ENCODE results near the gene AKAP13. TPM values are rescaled to one million over a fixed set of nuclear protein-coding genes. Genes with fewer than 3 reads are reported as not detected.

AKAP13 gene
- total and polyA plus RNA-seq, 2 of the 8 experiments (the other 6 are each of a cell fraction or from before 2014, with no cell fraction given), result 14.0 to 46.2 TPM

DNA sequence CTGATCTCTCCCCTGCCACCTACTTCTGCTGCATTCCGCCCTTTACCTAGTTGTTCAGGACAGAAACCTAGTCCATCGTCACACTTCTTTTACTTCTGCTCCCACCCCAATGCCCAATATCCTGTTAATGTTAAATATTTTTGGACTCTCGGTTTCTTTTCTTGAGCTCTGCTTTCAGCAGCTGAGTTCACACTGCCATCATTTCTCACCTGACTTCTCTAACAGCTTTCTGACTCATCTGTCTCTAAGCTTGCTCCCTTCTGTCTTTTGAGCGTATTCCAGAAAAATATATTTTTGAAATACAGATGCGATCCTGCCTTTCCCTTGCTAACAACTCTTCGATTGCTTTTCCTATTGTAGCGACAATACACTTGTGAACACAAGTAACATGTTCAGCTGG, 231.0 kb downstream of the AKAP13 start:
- no peak overlapping the region for H3K4ac ChIP-seq (replicated peaks; ENCODE audit: insufficient read length, low read depth, low read length)
- H3K4me3 ChIP-seq (ENCODE audit: extremely low read depth in 1 of 4, insufficient read depth in 2 of 4, low read depth in 3 of 4, low read length in 4 of 4), result no peak overlapping the region
- H3K27me3 ChIP-seq (replicated peaks in 1 of 4; ENCODE audit: control insufficient read depth in 3 of 4, extremely low read depth in 1 of 4, insufficient read depth in 3 of 4, low read length in 3 of 4), result no peaks in the 10 kb centered on the region
- no peak overlapping the region for H3K23ac ChIP-seq (ENCODE audit: insufficient read length)
- H4K91ac ChIP-seq (replicated peaks; ENCODE audit: insufficient read length, low read length), result no peak overlapping the region
- H3K14ac ChIP-seq (ENCODE audit: insufficient read length), result no peak overlapping the region
- H3K27ac ChIP-seq (ENCODE audit: low read depth, low read length), result no peak overlapping the region
- no peak overlapping the region for H3K18ac ChIP-seq (ENCODE audit: extremely low read depth, low read length)
- H2BK5ac ChIP-seq (ENCODE audit: low read depth, low read length), result no peak overlapping the region
- H3K9ac ChIP-seq (replicated peaks in 1 of 4; ENCODE audit: extremely low read depth in 1 of 4, low read depth in 3 of 4, low read length in 3 of 4), result no peak overlapping the region
- H3K79me1 ChIP-seq (ENCODE audit: low read depth, low read length), result no peaks in the 10 kb centered on the region
- no peaks in the 10 kb centered on the region for H3K79me2 ChIP-seq (ENCODE audit: control insufficient read depth in 1 of 2, insufficient read depth in 2 of 2, low read length in 2 of 2)
- ChIA-PET CTCF (ENCODE audit: partially characterized antibody) (interaction anchor here (1.0 to 1.5 kb wide), 2 partner anchors 11 to 17 kb away, joined by 3 read pairs; no protein-coding TSS in a partner anchor), POLR2A (ENCODE audit: partially characterized antibody) (no interaction called here)
- DNase-seq (ENCODE audit: low read depth in 1 of 2, low spot score in 2 of 2), result no peak
- H3K4me1 ChIP-seq (replicated peaks in 1 of 4; ENCODE audit: control insufficient read depth in 3 of 4, insufficient read depth in 4 of 4, low read length in 3 of 4), result 0 out of 7 replicates have a peak, but pooled peaks cover 0 to under 1% (median 0%) of the 10 kb centered on the region in 4 experiments
- no peaks in the 10 kb centered on the region for H3K23me2 ChIP-seq (ENCODE audit: low read depth, low read length)
- FAIRE-seq, result no peak
- no peak overlapping the region for H2BK12ac ChIP-seq (ENCODE audit: low read depth, low read length)
- no peak overlapping the region for H2AFZ ChIP-seq (ENCODE audit: low read length)
- H2BK20ac ChIP-seq (ENCODE audit: low read length), result no peak overlapping the region
- no peak overlapping the region for H3K4me2 ChIP-seq (ENCODE audit: insufficient read depth in 1 of 2, low read depth in 2 of 2, low read length in 2 of 2)
- 93% methylated on average over 7 of the region's 7 CpGs; no CpG with 5 or more reads in 1 of the 2 experiments for WGBS, 2 experiments (ENCODE audit: extremely low coverage in 1 of 2, insufficient coverage in 1 of 2, insufficient read length in 1 of 2, insufficient replicate concordance in 2 of 2, low coverage in 1 of 2, low lambda C conversion rate in 2 of 2, missing lambda C conversion rate in 1 of 2)
- H3K36me3 ChIP-seq (ENCODE audit: control insufficient read depth in 2 of 4, insufficient read depth in 4 of 4, low read length in 3 of 4), result no peaks in the 10 kb centered on the region
- no peaks in the 10 kb centered on the region for H4K20me1 ChIP-seq (replicated peaks in 1 of 2; ENCODE audit: control insufficient read depth in 1 of 2, insufficient read depth in 2 of 2, low read length in 2 of 2)
- no peaks in the 10 kb centered on the region for H3K9me3 ChIP-seq (ENCODE audit: insufficient read depth in 2 of 2, low read depth in 1 of 2, low read length in 1 of 2)
- H4K5ac ChIP-seq (ENCODE audit: insufficient read length, low read depth, low read length), result no peak overlapping the region
- no peak overlapping the region for H3K56ac ChIP-seq (replicated peaks; ENCODE audit: insufficient read length, low read depth, low read length)
- H4K8ac ChIP-seq (ENCODE audit: extremely low read depth, insufficient read depth, low read length), result no peak overlapping the region
- no peak overlapping the region for H2BK15ac ChIP-seq (ENCODE audit: low read length)
- H2BK120ac ChIP-seq (replicated peaks; ENCODE audit: low read depth, low read length), result no peak overlapping the region
- no peak overlapping the region for H2AK5ac ChIP-seq (ENCODE audit: low read depth, low read length)
- TF ChIP-seq TAF1 (IDR thresholded peaks at IDR 0.05; ENCODE audit: low read depth, low read length) (no peak), JUND (IDR thresholded peaks at IDR 0.05; ENCODE audit: low read length) (no peak), KDM4A (IDR thresholded peaks at IDR 0.05; ENCODE audit: low read depth, low read length, severe bottlenecking) (no peak), TEAD4 (IDR thresholded peaks at IDR 0.05; ENCODE audit: low read depth, low read length) (no peak), POU5F1 (IDR thresholded peaks at IDR 0.05; ENCODE audit: low read depth, low read length) (no peak), SIN3A (conservative IDR thresholded peaks at IDR 0.05 in 1 of 2, IDR thresholded peaks at IDR 0.05 in 1 of 2; ENCODE audit: low read depth in 1 of 2, low read length in 2 of 2) (no peak), FOSL1 (IDR thresholded peaks at IDR 0.05; ENCODE audit: insufficient read depth, low read depth, low read length) (no peak), KDM5A (IDR thresholded peaks at IDR 0.05; ENCODE audit: low read length) (no peak), GABPA (IDR thresholded peaks at IDR 0.05; ENCODE audit: borderline replicate concordance, insufficient read depth, low read length) (no peak), NANOG (IDR thresholded peaks at IDR 0.05; ENCODE audit: insufficient read depth, low read depth, low read length, poor library complexity, severe bottlenecking) (no peak), BCL11A (IDR thresholded peaks at IDR 0.05; ENCODE audit: low read depth in 2 of 2, low read length in 2 of 2) (no peak), YY1 (IDR thresholded peaks at IDR 0.05; ENCODE audit: low read depth, low read length) (no peak), SIRT6 (IDR thresholded peaks at IDR 0.05; ENCODE audit: low read length) (no peak), SUZ12 (IDR thresholded peaks at IDR 0.05; ENCODE audit: low read length) (no peak), KDM1A (IDR thresholded peaks at IDR 0.05; ENCODE audit: borderline replicate concordance, low read length) (no peak)

Measured in H1 (cell line).